Nucleus accumbens (tissue), 56 donors: Measurements from ENCODE around the gene MISP3.

ENCODE experiments used
- DNase-seq, 56 donors: peaks; one replicate each; lab custom pipeline; 2025; lab: John Stamatoyannopoulos, UW

MISP3 gene

GRCh38 chr19:14052470-14052869 is 20.1 kb upstream of the MISP3 start:
- no peak for DNase-seq

DNA sequence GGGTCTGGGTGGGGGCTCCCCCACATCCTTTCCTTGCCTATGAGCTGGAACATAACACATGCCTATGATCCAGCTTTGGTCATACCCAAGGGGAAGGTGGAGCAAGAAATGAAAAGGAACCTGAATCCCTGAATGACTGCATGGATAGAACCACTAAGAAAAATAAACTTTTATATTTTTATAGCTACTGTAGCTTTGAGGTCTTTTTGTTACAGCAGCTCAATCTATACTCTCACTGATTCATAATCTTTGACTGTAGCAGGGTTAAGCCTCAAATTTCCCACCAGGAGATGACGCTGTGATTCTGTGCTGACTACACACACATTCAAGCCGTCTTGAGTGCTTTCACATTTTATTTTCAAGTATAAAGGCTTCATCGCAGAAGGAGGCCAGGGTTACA is 19.6 kb upstream of the MISP3 start:
- no peak for DNase-seq

- DNase-seq: no peak
Observed at GRCh38 chr19:14053500-14053899, 19.1 kb upstream of the MISP3 start.

DNA sequence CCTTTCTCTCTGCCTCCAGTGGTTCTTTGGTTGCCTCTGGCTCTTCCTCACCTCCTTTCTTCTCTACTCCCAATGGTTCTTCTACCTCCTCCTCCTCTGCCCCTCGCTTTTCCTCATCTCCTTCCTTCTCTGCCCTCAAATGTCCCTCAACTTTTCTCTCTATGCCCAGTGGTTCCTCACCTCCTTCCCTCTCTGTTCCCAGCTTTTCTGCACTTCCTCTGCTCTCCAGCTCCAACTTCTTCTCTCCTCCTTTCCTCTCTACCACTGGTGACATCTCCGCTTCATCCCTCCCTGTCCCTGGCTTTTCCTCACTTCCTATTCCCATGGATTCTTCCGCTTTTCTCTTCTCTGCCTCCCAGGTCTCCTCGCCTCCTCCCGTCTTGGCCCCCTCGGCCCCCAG is 18.5 kb upstream of the MISP3 start:
- DNase-seq: no peak

- no peak for DNase-seq
Observed at GRCh38 chr19:14054721-14055120, 17.9 kb upstream of the MISP3 start.

- DNase-seq: no peak
Observed at GRCh38 chr19:14055396-14055795, 17.2 kb upstream of the MISP3 start.

DNA sequence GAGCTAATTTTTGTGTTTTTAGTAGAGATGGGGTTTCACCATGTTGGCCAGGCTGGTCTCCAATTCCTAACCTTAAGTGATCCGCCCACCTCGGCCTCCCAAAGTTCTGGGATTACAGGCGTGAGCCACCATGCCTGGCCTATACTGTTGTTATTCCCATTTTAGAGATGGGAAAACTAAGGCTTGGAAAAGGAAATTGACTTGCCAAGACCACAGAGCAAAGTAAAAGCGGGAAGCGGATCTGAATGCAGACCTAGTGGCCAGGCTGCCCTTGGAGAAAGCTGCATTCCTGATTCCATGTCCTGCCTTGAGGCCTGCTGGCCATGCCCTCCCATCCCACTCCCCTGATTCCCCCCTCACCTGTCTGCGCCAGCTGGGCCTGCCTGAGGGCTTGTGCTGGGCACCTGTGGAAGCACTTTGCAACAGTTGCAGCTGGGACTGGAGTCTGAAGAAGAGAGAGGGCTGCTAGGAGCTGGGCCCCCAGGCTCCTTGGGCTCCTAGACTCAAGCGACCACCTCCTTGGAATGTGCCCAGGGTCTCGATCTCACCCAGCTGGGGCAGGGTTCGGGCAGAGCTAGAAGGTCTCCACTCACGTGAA is 16.4 kb upstream of the MISP3 start:
- DNase-seq: no peak

GRCh38 chr19:14056741-14057356 is 15.7 kb upstream of the MISP3 start:
- no peak for DNase-seq

GRCh38 chr19:14058182-14059092 is 14.1 kb upstream of the MISP3 start:
- DNase-seq: no peak

GRCh38 chr19:14059093-14059480 is 13.5 kb upstream of the MISP3 start:
- no peak for DNase-seq

DNA sequence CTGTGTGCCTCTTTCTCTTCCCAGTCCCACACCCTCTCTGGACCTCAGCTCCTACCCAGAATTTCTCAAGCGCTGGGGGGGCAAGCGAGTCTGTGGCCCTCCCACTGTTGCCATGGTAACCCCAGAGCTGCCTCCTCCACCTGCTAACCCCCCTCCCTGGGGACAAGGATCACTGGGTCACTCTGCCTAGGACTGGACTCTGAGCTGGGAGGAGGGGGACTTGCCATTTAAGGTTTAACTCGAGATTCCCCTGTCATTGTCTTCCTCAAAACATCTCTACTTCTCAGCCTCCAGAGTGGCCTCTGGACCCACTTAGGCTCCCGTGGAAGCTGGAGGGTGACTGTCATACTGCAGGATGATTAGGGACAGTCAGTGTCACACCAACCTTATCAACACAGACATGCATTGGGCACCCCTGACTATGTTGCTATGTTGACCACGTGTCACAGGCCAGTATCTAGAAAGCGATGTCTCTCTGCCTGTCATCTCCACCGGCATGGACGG is 12.9 kb upstream of the MISP3 start:
- no peak for DNase-seq

- no peak for DNase-seq
Observed at GRCh38 chr19:14061081-14061749, 11.4 kb upstream of the MISP3 start.

GRCh38 chr19:14061751-14062557 is 10.6 kb upstream of the MISP3 start, which contains the start of gene PALM3:
PALM3 (minus strand) TSS chr19:14062076; CDS start chr19:14061980, 96 bp downstream.
- no peak for DNase-seq

GRCh38 chr19:14062558-14062855 is 10.1 kb upstream of the MISP3 start:
- no peak for DNase-seq

- DNase-seq: no peak
Observed at GRCh38 chr19:14063105-14063504, 9.5 kb upstream of the MISP3 start.

- no peak for DNase-seq
Observed at GRCh38 chr19:14066134-14066533, 6.5 kb upstream of the MISP3 start.

GRCh38 chr19:14070268-14071050 is 2.1 kb upstream of the MISP3 start:
- DNase-seq: no peak

DNA sequence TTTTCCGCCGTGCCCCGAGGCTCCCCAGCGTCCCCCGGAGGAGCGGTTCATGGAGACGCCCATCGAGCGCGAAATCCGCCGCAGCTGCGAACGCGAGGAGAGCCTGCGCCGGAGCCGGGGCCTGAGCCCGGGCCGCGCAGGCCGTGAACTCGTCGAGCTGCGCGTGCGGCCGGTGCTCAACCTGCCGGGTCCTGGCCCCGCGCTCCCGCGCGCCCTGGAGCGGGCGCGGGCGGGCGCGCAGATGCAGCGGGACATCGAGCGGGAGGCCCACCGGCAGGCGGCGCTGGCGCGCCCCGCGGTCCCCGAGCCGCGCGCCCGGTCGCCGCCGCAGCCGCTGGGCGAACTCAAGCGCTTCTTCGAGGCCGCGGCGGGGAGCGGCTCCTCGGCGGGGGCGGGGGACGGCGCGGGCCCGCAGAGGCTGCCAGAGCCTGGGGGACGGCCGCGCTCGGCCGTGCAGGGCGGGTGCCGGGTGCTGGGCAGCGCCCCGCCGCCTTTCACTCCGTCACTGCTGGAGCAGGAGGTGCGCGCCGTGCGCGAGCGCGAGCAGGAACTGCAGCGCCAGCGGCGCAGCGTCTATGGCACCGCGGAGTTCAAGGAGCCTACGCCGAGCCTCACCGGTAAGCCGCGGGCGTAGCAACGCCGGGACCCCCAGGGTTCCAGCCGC is 807 bp downstream of the MISP3 start:
- DNase-seq: peak in 49 of 56 donors; percentile 25 to 86 (median 65)
